Measurements from ENCODE around the gene DNAAF5. TPM values are rescaled to one million over a fixed set of nuclear protein-coding genes. Genes with fewer than 3 reads are reported as not detected.
"Not testable (repeated sequence)": the region's sequence is repeated elsewhere in the genome, so short reads cannot be mapped to it uniquely, and the experiment has no call there.

Gene DNAAF5
- polyA plus RNA-seq, 1 donor = 29.8 TPM

- DNase-seq (ENCODE audit: low read depth) = no peak
These were observed 2.9 kb downstream of the DNAAF5 start for GRCh38 chr7:729140-730000.

GRCh38 chr7:730501-731439, 4.3 kb downstream of the DNAAF5 start:
- DNase-seq (ENCODE audit: low read depth) = no peak

- no peak for DNase-seq (ENCODE audit: low read depth)
These were observed 5.1 kb downstream of the DNAAF5 start for GRCh38 chr7:731440-732085.

- no peak for DNase-seq (ENCODE audit: low read depth)
These were observed 5.6 kb downstream of the DNAAF5 start for GRCh38 chr7:732094-732541.

GRCh38 chr7:732556-732955, 6.1 kb downstream of the DNAAF5 start:
- no peak for DNase-seq (ENCODE audit: low read depth)

GRCh38 chr7:734214-734613, 7.7 kb downstream of the DNAAF5 start:
- DNase-seq (ENCODE audit: low read depth) = no peak

- DNase-seq (ENCODE audit: low read depth) = no peak
These were observed 8.3 kb downstream of the DNAAF5 start for GRCh38 chr7:734808-735207.

GRCh38 chr7:738241-738640, 11.7 kb downstream of the DNAAF5 start:
- no peak for DNase-seq (ENCODE audit: low read depth)

- no peak for DNase-seq (ENCODE audit: low read depth)
These were observed 12.4 kb downstream of the DNAAF5 start for GRCh38 chr7:738723-739454.

- no peak for DNase-seq (ENCODE audit: low read depth)
These were observed 13.0 kb downstream of the DNAAF5 start for GRCh38 chr7:739455-739982.

- no peak for DNase-seq (ENCODE audit: low read depth)
These were observed 13.8 kb downstream of the DNAAF5 start for GRCh38 chr7:739983-740942.

GRCh38 chr7:741191-741671, 14.7 kb downstream of the DNAAF5 start:
- no peak for DNase-seq (ENCODE audit: low read depth)

- DNase-seq (ENCODE audit: low read depth) = no peak
These were observed 15.4 kb downstream of the DNAAF5 start for GRCh38 chr7:741850-742249.

GRCh38 chr7:742791-743190, 16.3 kb downstream of the DNAAF5 start:
- DNase-seq (ENCODE audit: low read depth) = no peak

- DNase-seq (ENCODE audit: low read depth) = not testable (repeated sequence)
These were observed 17.0 kb downstream of the DNAAF5 start for GRCh38 chr7:743341-744127.

- DNase-seq (ENCODE audit: low read depth) = not testable (repeated sequence)
These were observed 17.6 kb downstream of the DNAAF5 start for GRCh38 chr7:744128-744520.

- no peak for DNase-seq (ENCODE audit: low read depth)
These were observed 18.4 kb downstream of the DNAAF5 start for GRCh38 chr7:744854-745430.

GRCh38 chr7:745431-746154, 19.1 kb downstream of the DNAAF5 start:
- no peak for DNase-seq (ENCODE audit: low read depth)
